HG03139 (cell line): Measurements from ENCODE around the gene RAD51B.
"Not testable (repeated sequence)": the region's sequence is repeated elsewhere in the genome, so short reads cannot be mapped to it uniquely, and the experiment has no call there.

Source experiments
- ATAC-seq: cut with Tn5 transposase; IDR thresholded peaks from one replicate; pipeline ENCODE4 v1.9.1; 2021; ENCODE audit not compliant: unreplicated experiment

The RAD51B gene

DNA sequence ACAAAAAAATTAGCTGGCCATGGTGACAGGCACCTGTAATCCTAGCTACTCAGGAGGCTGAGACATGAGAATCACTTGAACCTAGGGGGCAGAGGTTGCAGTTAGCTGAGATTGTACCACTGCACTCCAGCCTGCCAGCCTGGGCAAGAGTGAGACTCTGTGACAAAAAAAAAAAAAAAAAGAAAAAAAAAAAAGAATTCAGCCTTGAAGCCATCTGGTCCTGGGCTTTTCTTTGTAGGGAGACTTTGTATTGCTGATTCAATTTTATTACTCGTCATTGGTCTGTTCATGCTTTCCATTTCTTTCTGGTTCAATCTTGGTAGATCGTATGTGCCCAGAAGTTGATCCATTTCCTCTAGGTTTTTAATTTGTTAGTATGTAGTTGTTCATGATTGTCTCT, 243.1 kb downstream of the RAD51B start:
- no peak for ATAC-seq

DNA sequence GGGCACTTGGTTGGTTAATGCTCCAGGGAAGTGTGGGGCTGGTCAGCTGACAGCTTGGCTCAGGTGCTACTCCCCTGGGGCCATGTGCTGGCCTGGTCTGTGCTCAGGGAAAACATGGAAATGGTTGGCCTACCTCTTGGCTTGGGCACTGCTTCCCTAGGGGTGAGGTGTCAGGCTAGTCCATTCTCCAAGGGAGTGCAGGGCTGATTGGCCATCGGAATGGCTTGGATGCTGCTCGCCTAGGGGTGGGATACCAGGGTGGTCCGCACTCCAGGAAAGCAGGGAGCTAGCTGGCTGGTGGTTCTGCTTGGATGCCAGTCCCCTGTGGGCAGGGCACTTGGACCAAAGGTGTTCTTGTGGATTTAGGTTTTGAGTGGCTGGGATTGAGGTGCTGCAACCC, 245.7 kb downstream of the RAD51B start:
- ATAC-seq = no peak

- no peak for ATAC-seq
Observed at GRCh38 chr14:68074765-68075381, 255.3 kb downstream of the RAD51B start.

DNA sequence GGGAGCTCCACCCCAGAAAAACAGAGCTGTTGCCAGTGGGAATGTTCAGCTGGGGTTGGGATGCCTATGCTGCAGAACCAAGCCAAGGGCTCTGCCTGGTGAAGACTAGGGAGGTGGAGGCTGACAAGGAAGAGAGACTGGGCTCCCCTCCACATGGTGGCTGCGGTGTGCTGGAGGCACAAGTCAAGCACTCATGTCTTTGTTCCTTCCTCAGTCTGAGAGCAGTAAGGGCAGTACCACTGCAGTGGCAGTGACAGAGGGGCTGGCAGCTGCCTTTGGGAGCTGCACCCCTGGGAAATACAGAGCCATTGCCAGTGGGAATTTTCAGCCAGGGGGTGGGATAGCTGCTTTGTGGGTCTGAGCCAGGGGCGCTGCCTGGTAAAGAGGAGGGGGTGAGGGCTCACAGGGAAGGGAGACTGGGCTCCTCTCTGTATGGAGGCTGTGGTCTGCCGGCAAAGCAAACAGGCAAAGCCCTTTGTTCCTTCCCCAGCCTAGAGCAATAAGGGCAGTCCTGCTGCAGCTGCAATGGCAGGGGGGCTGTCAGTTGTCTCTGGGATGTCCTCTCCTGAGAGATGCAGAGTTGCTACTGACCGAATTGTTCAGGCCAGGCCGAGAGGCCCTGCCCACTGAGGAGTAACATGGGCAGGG, 255.9 kb downstream of the RAD51B start:
- no peak for ATAC-seq

DNA sequence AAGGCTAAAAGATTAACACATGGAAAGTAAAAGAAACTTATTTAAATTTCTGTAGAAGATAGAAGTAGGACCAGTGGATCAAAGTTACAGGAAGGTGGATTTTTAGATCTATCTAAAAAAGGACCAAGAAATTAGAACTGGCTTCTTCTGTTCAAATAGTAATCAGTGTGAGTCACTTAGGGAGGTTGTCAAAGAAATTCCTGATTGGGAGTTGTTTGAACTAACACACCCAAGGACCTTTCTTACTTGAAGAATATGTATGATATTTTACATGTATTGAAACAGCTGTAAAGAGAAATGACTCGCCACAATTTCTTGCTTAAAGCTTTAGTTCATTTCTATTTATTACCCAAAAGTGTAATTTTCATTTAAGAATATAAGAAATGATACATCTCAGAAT, 256.9 kb downstream of the RAD51B start:
- ATAC-seq = no peak

- ATAC-seq = no peak
Observed at GRCh38 chr14:68079941-68080697, 260.5 kb downstream of the RAD51B start.

- ATAC-seq = no peak
Observed at GRCh38 chr14:68081489-68081888, 261.9 kb downstream of the RAD51B start.

DNA sequence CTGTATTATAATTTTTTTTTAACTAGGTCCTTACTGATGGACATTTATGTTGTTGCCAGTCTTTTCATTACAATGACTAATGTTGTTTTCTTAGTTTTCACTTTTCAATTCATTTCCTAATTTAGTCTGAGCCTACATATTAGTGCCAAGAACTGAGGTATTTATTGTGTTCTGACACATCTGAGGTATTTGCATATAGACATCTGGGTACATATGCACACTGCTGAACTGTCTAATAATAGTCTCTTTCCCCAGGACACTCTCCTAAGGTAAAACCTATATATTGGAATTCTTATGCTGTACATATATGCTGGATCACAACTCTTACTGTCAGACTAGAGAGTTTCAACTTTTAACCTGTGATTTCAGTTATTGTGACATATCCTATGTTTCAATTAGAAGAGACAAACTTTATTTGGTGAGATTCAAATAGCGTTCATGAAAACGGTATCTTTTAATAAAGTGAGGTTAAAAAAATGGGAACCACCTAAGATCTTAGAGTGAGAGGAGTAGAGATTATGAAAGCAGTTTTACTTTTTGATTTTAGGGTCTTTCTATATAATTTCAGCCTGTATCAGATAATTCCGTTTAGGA, 263.2 kb downstream of the RAD51B start:
- ATAC-seq = no peak

GRCh38 chr14:68084256-68084655, 264.7 kb downstream of the RAD51B start:
- ATAC-seq = no peak

GRCh38 chr14:68085742-68086141, 266.2 kb downstream of the RAD51B start:
- no peak for ATAC-seq

DNA sequence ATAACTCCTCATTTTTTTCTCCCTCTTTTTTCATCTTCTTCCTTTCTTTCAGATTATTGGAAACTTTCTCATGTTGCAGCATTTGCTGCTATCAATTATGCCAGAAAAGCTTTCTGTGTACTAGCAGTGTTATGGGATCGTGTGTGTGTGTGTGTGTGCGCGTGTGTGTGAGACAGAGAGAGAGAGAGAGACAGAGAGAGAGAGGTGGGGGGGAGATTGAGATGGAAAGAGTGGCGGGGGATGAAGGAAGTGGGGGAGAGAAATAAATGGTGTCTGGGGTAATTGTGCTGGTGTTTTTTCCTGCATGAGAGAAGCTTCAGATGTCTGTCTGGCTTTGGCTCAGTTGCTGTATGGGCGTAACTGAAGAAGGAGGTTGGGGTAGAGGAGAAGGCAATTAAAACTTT, 268.9 kb downstream of the RAD51B start:
- ATAC-seq = no peak

DNA sequence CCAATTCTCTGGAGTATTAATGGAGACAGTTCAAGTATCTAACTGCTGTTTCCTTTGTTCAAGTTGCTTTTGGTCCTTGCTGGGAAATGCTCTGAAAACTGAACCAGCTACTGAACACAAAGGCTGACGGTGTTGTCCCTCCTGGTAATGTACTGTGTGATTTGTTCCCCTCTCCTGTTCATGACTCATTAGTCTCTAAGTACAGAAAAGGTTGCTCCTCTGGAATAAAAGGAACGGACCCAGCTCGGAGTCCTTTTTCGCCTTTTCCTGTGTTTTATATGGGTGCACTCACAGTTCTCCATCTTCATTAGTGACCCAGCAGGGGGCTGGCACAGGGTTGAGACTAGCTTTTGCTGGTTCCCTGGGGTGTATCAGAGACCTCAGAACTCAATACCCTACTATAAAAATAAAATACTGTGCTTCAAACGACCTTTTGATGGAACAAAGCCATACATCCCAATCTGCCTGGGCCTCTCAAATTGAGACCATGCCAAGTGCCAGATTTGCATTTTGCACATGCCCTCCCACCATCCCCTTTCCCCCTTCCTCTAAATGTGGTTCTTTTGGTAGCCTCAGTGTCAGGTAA, 269.7 kb downstream of the RAD51B start:
- ATAC-seq = no peak

DNA sequence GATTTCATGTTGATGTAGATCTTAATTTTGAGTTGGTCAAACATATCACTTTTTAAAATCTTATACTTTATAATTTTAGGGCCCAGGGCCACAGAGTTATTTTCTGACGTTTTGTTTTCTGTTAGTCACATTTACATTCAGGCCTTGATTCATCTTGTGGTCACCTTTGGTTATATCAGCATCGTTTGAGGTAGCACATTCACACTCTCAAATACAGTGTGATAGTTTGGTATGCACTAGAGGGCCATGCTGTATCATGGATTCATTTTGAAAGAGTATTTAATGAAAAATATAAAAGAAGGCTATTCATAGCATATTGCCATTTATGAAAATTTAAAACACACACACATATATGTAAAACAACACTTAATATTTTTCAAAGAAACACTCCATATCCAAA, 274.6 kb downstream of the RAD51B start:
- no peak for ATAC-seq

- no peak for ATAC-seq
Observed at GRCh38 chr14:68094752-68095151, 275.2 kb downstream of the RAD51B start.

DNA sequence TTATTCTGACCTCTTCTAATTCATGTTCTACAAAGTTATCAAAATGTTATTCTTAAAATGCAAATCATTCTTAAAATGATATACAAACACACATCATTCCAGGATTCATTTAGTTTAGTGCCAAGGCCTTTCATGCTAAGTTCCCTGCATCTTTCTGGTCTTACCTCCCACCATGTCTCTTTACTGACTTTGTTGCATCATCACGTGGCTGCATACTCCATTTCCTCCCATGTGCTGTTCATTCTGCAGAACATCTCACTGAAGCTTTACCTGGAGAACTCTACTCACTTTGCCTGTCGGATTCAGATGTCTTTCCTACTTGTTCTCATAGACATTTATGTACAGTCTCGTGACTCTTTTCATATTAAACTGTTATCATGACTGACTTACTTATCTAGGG, 278.1 kb downstream of the RAD51B start:
- no peak for ATAC-seq

DNA sequence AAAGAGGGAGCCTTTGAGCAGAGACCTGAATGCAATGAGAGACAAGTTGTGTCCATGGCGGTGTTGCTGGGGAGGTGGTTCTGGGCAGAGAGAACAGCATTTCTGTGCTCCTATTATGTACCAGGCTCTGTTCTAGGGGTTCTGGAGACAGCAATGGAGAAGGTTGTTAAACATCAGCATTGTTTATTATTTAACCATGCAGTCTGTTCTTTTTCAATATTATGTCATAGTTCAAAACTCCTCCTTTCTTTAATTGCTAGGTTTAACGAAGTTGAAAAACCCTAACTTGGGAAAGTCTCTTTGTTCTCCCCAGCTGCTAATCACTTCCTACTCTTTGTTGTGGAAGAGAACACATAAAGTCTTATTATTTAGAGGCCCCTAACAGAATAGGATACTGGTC, 279.3 kb downstream of the RAD51B start:
- no peak for ATAC-seq

GRCh38 chr14:68099495-68100045, 280.0 kb downstream of the RAD51B start:
- ATAC-seq = no peak

DNA sequence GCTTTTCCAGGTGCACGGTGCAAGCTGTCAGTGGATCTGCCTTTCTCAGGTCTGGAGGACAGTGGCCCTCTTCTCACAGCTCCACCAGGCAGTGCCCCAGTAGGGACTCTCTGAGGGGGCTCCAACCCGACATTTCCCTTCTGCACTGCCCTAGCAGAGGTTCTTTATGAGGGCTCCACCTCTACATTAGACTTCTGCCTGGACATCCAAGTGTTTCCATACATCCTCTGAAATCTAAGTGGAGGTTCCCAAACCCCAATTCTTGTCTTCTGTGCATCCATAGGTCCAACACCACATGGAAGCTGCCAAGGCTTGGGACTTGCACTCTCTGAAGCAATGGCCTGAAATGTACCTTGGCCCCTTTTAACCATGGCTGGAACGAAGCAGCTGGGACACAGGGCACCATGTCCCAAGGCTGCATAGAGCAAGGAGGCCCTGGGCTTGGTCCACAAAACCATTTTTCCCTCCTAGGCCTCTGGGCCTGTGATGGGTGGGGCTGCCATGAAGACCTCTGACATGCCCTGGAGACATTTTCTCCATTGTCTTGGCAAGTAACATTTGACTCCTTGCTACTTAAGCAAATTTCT, 282.2 kb downstream of the RAD51B start:
- not testable (repeated sequence) for ATAC-seq

DNA sequence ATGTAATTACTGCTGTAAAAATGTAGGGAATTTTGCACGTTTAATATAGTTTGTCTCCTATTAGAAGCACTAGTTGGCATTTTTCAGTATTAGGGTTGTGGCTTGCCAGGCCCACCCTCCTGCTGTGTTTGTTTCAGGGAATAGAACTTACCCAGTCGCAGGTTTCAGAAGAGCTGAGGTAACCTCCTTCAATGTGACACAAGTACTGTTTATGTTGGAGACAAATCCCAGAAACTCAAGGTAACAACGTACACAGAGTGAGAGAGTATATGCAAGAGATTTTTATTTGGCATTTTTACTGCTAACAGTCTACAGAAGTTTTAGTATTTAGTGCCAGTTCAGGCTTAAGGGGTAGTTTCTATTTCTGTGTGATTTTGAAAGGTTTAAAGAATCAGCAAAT, 284.3 kb downstream of the RAD51B start:
- ATAC-seq = no peak

DNA sequence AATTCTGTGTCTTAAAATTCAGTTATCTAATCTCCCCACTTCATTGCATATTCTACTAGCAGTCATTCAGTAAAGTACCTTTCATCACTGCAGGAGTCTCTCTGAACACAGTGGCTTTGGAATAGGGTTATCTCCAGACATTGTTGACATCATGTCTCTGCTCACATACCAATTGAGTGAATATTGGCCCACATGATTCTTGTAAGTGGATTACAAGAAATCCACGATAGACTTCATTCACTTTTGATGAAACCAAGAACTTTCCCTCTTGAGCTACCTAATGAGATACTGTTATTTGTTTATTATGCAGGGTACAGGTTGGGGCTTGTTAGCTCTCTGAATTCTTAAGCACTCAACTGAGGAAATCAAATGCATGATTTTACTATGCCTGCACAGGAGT, 284.9 kb downstream of the RAD51B start:
- ATAC-seq = no peak

GRCh38 chr14:68105816-68106215, 286.2 kb downstream of the RAD51B start:
- no peak for ATAC-seq
